ENCODE measurements around the gene GINS2. TPM values are rescaled to one million over a fixed set of nuclear protein-coding genes. Genes with fewer than 3 reads are reported as not detected.

Gene GINS2
- total and polyA plus RNA-seq, 2 experiments from 2014 or later, result 40.5 to 44.4 TPM

DNA sequence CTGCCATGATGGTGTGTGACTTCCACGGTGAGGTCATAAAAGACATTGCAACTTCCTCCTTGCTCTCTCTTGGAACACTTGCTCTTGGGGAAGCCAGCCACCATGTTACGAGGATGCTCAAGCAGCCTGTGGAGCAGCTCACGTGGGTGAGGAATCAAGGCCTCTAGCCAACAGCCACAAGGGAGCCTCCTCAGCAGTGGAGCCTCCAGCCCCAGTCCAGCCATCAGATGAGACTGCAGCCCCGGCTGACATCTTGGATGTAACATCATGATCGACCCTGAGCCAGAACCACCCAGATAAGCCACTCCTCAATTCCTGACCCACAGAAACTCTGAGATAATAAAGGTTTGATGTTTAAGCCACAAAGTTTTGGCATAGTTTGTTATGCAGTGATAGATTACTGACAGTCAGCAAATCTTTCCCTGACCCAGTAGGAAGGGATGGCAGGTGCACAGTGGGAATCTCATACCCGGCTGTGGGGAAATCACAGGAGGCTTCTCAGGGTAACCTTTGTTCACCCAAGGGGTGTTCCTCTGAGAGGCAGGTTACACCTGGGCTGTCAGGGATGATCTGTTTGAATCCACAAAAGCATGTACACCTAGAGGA lies 23.3 kb upstream of the GINS2 start:
- no peak for ATAC-seq
- Histone ChIP-seq H3K79me2 (replicated peaks; ENCODE audit: insufficient read depth) (no peaks in the 10 kb centered on the region), H4K20me1 (replicated peaks; ENCODE audit: insufficient read depth) (no peaks in the 10 kb centered on the region), H3K4me1 (ENCODE audit: insufficient read depth) (peaks cover 3% of the 10 kb centered on the region; the same call in 1 of the 2 replicates), H3F3A (replicated peaks; ENCODE audit: low read depth) (no peaks in the 10 kb centered on the region; the same call in 1 of the 2 replicates), H3K9me2 (ENCODE audit: insufficient read depth) (no peaks in the 10 kb centered on the region), H2AFZ (no peak overlapping the region), H3K4me2 (no peak overlapping the region), H3K4me3 (no peak overlapping the region), H3K36me3 (ENCODE audit: insufficient read depth) (no peaks in the 10 kb centered on the region), H3K27ac (ENCODE audit: low read depth) (no peak overlapping the region), H3K27me3 (ENCODE audit: insufficient read depth) (no peaks in the 10 kb centered on the region)
- Mint-ChIP-seq H3K27ac (no peak overlapping the region), H3K9me3 (peaks cover 8% of the 10 kb centered on the region; the same call in 2 of the 3 replicates), H3K36me3 (ENCODE audit: low read depth) (peaks cover 14% of the 10 kb centered on the region), H3K4me3 (no peak overlapping the region), H3K27me3 (ENCODE audit: insufficient read depth, low read depth, poor library complexity) (peaks cover 17% of the 10 kb centered on the region), H3K4me1 (peaks cover 23% of the 10 kb centered on the region)
- no peak for DNase-seq (ENCODE audit: low spot score)
- TF ChIP-seq ZNF331 (CRISPR knock-in tag; IDR thresholded peaks at IDR 0.05; ENCODE audit: low read depth) (no peak), STAT1 (IDR thresholded peaks at IDR 0.05; ENCODE audit: unreplicated experiment) (no peak), JUNB (IDR thresholded peaks at IDR 0.05; ENCODE audit: unreplicated experiment) (no peak), ZNF114 (CRISPR knock-in tag; IDR thresholded peaks at IDR 0.05) (no peak)
- TF ChIP-seq, protein P1, sequence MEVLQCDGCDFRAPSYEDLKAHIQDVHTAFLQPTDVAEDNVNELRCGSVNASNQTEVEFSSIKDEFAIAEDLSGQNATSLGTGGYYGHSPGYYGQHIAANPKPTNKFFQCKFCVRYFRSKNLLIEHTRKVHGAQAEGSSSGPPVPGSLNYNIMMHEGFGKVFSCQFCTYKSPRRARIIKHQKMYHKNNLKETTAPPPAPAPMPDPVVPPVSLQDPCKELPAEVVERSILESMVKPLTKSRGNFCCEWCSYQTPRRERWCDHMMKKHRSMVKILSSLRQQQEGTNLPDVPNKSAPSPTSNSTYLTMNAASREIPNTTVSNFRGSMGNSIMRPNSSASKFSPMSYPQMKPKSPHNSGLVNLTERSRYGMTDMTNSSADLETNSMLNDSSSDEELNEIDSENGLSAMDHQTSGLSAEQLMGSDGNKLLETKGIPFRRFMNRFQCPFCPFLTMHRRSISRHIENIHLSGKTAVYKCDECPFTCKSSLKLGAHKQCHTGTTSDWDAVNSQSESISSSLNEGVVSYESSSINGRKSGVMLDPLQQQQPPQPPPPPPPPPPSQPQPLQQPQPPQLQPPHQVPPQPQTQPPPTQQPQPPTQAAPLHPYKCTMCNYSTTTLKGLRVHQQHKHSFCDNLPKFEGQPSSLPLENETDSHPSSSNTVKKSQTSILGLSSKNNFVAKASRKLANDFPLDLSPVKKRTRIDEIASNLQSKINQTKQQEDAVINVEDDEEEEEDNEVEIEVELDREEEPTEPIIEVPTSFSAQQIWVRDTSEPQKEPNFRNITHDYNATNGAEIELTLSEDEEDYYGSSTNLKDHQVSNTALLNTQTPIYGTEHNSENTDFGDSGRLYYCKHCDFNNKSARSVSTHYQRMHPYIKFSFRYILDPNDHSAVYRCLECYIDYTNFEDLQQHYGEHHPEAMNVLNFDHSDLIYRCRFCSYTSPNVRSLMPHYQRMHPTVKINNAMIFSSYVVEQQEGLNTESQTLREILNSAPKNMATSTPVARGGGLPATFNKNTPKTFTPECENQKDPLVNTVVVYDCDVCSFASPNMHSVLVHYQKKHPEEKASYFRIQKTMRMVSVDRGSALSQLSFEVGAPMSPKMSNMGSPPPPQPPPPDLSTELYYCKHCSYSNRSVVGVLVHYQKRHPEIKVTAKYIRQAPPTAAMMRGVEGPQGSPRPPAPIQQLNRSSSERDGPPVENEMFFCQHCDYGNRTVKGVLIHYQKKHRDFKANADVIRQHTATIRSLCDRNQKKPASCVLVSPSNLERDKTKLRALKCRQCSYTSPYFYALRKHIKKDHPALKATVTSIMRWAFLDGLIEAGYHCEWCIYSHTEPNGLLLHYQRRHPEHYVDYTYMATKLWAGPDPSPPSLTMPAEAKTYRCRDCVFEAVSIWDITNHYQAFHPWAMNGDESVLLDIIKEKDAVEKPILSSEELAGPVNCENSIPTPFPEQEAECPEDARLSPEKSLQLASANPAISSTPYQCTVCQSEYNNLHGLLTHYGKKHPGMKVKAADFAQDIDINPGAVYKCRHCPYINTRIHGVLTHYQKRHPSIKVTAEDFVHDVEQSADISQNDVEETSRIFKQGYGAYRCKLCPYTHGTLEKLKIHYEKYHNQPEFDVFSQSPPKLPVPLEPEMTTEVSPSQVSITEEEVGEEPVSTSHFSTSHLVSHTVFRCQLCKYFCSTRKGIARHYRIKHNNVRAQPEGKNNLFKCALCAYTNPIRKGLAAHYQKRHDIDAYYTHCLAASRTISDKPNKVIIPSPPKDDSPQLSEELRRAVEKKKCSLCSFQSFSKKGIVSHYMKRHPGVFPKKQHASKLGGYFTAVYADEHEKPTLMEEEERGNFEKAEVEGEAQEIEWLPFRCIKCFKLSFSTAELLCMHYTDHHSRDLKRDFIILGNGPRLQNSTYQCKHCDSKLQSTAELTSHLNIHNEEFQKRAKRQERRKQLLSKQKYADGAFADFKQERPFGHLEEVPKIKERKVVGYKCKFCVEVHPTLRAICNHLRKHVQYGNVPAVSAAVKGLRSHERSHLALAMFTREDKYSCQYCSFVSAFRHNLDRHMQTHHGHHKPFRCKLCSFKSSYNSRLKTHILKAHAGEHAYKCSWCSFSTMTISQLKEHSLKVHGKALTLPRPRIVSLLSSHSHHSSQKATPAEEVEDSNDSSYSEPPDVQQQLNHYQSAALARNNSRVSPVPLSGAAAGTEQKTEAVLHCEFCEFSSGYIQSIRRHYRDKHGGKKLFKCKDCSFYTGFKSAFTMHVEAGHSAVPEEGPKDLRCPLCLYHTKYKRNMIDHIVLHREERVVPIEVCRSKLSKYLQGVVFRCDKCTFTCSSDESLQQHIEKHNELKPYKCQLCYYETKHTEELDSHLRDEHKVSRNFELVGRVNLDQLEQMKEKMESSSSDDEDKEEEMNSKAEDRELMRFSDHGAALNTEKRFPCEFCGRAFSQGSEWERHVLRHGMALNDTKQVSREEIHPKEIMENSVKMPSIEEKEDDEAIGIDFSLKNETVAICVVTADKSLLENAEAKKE (CRISPR knock-in tag; IDR thresholded peaks at IDR 0.05), result no peak
- TF ChIP-seq, protein P2, sequence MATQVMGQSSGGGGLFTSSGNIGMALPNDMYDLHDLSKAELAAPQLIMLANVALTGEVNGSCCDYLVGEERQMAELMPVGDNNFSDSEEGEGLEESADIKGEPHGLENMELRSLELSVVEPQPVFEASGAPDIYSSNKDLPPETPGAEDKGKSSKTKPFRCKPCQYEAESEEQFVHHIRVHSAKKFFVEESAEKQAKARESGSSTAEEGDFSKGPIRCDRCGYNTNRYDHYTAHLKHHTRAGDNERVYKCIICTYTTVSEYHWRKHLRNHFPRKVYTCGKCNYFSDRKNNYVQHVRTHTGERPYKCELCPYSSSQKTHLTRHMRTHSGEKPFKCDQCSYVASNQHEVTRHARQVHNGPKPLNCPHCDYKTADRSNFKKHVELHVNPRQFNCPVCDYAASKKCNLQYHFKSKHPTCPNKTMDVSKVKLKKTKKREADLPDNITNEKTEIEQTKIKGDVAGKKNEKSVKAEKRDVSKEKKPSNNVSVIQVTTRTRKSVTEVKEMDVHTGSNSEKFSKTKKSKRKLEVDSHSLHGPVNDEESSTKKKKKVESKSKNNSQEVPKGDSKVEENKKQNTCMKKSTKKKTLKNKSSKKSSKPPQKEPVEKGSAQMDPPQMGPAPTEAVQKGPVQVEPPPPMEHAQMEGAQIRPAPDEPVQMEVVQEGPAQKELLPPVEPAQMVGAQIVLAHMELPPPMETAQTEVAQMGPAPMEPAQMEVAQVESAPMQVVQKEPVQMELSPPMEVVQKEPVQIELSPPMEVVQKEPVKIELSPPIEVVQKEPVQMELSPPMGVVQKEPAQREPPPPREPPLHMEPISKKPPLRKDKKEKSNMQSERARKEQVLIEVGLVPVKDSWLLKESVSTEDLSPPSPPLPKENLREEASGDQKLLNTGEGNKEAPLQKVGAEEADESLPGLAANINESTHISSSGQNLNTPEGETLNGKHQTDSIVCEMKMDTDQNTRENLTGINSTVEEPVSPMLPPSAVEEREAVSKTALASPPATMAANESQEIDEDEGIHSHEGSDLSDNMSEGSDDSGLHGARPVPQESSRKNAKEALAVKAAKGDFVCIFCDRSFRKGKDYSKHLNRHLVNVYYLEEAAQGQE (IDR thresholded peaks at IDR 0.05; ENCODE audit: unreplicated experiment), result no peak
